ENCODE measurements around the gene DBF4B. TPM values are rescaled to one million over a fixed set of nuclear protein-coding genes. Genes with fewer than 3 reads are reported as not detected.
A peak's percentile ranks its signal among the peaks of the same experiment; 100 is the strongest.
"Not testable (repeated sequence)": the region's sequence is repeated elsewhere in the genome, so short reads cannot be mapped to it uniquely, and the experiment has no call there.

The DBF4B gene
- total RNA-seq: 5.0 TPM
- long read RNA-seq, partial matches to known transcripts: 0 of 3 reads
- long read RNA-seq, other reads (novel, unspliced or antisense): 2 of 3 reads

- DNase-seq: peak; percentile 77
- ATAC-seq (ENCODE audit: poor library complexity): peak; percentile 95
- intact Hi-C loops (cut with DNase I): no loop called here
These were observed at the start of gene DBF4B for GRCh38 chr17:44708401-44709263. DBF4B (plus strand) TSS chr17:44708665; CDS start chr17:44708821, 156 bp downstream.

- ATAC-seq (ENCODE audit: poor library complexity) (no peak), DNase-seq (no peak)
- intact Hi-C loops (cut with DNase I): no loop called here
These were observed 46.6 kb upstream of the DBF4B start for GRCh38 chr17:44661835-44662234.

- intact Hi-C loops (cut with DNase I): no loop called here
- no peak for ATAC-seq (ENCODE audit: poor library complexity)
These were observed 45.4 kb upstream of the DBF4B start for GRCh38 chr17:44663095-44663494.

GRCh38 chr17:44664867-44665266 lies 43.6 kb upstream of the DBF4B start:
- no peak for ATAC-seq (ENCODE audit: poor library complexity)
- no peak for DNase-seq
- intact Hi-C loops (cut with DNase I): no loop called here

More at GRCh38 chr17:44663095-44663494, 45.4 kb upstream of the DBF4B start:
- DNase-seq: no peak

- DNase-seq (no peak), ATAC-seq (ENCODE audit: poor library complexity) (no peak)
- intact Hi-C loops (cut with DNase I): no loop called here
These were observed 42.5 kb upstream of the DBF4B start for GRCh38 chr17:44666006-44666405.

- no peak for ATAC-seq (ENCODE audit: poor library complexity)
- DNase-seq: no peak
- intact Hi-C loops (cut with DNase I): no loop called here
These were observed 35.9 kb upstream of the DBF4B start for GRCh38 chr17:44672479-44673093.

GRCh38 chr17:44673893-44674292 lies 34.6 kb upstream of the DBF4B start:
- no peak for ATAC-seq (ENCODE audit: poor library complexity)
- intact Hi-C loops (cut with DNase I): no loop called here

GRCh38 chr17:44677136-44677535 lies 31.3 kb upstream of the DBF4B start:
- ATAC-seq (ENCODE audit: poor library complexity) (no peak), DNase-seq (no peak)
- intact Hi-C loops (cut with DNase I): no loop called here

More at GRCh38 chr17:44673893-44674292, 34.6 kb upstream of the DBF4B start:
- DNase-seq: no peak

GRCh38 chr17:44683303-44683702 lies 25.2 kb upstream of the DBF4B start:
- intact Hi-C loops (cut with DNase I); DNase-seq; ATAC-seq (ENCODE audit: poor library complexity): not testable (repeated sequence)

GRCh38 chr17:44687756-44688155 lies 20.7 kb upstream of the DBF4B start:
- DNase-seq (no peak), ATAC-seq (ENCODE audit: poor library complexity) (no peak)
- intact Hi-C loops (cut with DNase I): no loop called here

- no peak for ATAC-seq (ENCODE audit: poor library complexity)
- intact Hi-C loops (cut with DNase I): no loop called here
- DNase-seq: no peak
These were observed 20.3 kb upstream of the DBF4B start for GRCh38 chr17:44688200-44688599.

GRCh38 chr17:44688675-44689476 lies 19.6 kb upstream of the DBF4B start:
- ATAC-seq (ENCODE audit: poor library complexity) (no peak), DNase-seq (no peak)
- intact Hi-C loops (cut with DNase I): no loop called here

GRCh38 chr17:44689477-44690217 lies 18.8 kb upstream of the DBF4B start, which contains the start of gene CCDC43:
CCDC43 (minus strand) TSS chr17:44689776; CDS start chr17:44689753, 23 bp downstream.
- intact Hi-C loops (cut with DNase I): no loop called here
- peak; percentile 95 for DNase-seq
- ATAC-seq (ENCODE audit: poor library complexity): peak; percentile 100

GRCh38 chr17:44690746-44691306 lies 17.6 kb upstream of the DBF4B start:
- intact Hi-C loops (cut with DNase I); DNase-seq: not testable (repeated sequence)

GRCh38 chr17:44693609-44694008 lies 14.9 kb upstream of the DBF4B start:
- no peak for DNase-seq
- no peak for ATAC-seq (ENCODE audit: poor library complexity)
- intact Hi-C loops (cut with DNase I): no loop called here

More at GRCh38 chr17:44690746-44691306, 17.6 kb upstream of the DBF4B start:
- ATAC-seq (ENCODE audit: poor library complexity): not testable (repeated sequence)

- ATAC-seq (ENCODE audit: poor library complexity); DNase-seq; intact Hi-C loops (cut with DNase I): not testable (repeated sequence)
These were observed 8.2 kb upstream of the DBF4B start for GRCh38 chr17:44700288-44700687.

GRCh38 chr17:44707755-44708400 lies 587 bp upstream of the DBF4B start:
- intact Hi-C loops (cut with DNase I): no loop called here
- ATAC-seq (ENCODE audit: poor library complexity): peak; percentile 6
- no peak for DNase-seq

Data from Right ventricle myocardium superior (tissue), 1 donor.